HepG2 (cell line): ENCODE results near the gene LRP10. TPM values are rescaled to one million over a fixed set of nuclear protein-coding genes. Genes with fewer than 3 reads are reported as not detected.

ENCODE experiments used
- ADNP ChIP-seq: sonication (generic); formaldehyde crosslinking; IDR thresholded peaks from 2 replicates; pipeline ENCODE4 v1.4.0; 2020; ENCODE audit warnings: missing genetic modification reagents
- ASH2L ChIP-seq: fragments of 300-600, 200-600 bp; sonication (generic); IDR thresholded peaks from 2 replicates; pipeline ENCODE4 v1.7.0; 2017; ENCODE audit warnings: low read depth, mild to moderate bottlenecking, moderate library complexity, mixed read lengths, low read length; ENCODE audit not compliant: insufficient read length
- E2F5 ChIP-seq: sonication (generic); formaldehyde crosslinking; conservative IDR thresholded peaks from 2 replicates; pipeline ENCODE4 v1.4.0; 2020; ENCODE audit warnings: missing genetic modification reagents
- FOXP4 ChIP-seq: sonication (generic); formaldehyde crosslinking; IDR thresholded peaks from 2 replicates; pipeline ENCODE4 v1.4.0; 2020; ENCODE audit warnings: missing genetic modification reagents
- HOXA5 ChIP-seq: sonication (generic); formaldehyde crosslinking; IDR thresholded peaks from 2 replicates; pipeline ENCODE4 v1.4.0; 2020; ENCODE audit warnings: missing genetic modification reagents
- KAT2B ChIP-seq: fragments of 150-350 bp; IDR thresholded peaks from 2 replicates; pipeline ENCODE4 v1.6.1; 2014; ENCODE audit warnings: low read depth, low read length, borderline replicate concordance
- KDM4B ChIP-seq: sonication (generic); formaldehyde crosslinking; IDR thresholded peaks from 2 replicates; pipeline ENCODE4 v1.4.0; 2020; ENCODE audit warnings: missing genetic modification reagents
- KLF6 ChIP-seq: IDR thresholded peaks from 2 replicates; pipeline ENCODE4 v1.8.0; 2016; ENCODE audit warnings: missing biosample characterization, missing genetic modification reagents
- NFE2L1 ChIP-seq: sonication (generic); formaldehyde crosslinking; IDR thresholded peaks from 2 replicates; pipeline ENCODE4 v1.4.0; 2020; ENCODE audit warnings: missing genetic modification reagents, mild to moderate bottlenecking, borderline replicate concordance
- NFYC ChIP-seq: IDR thresholded peaks from 2 replicates; pipeline ENCODE4 v1.6.1; 2016; ENCODE audit warnings: missing genetic modification reagents, missing compliant biosample characterization
- PAF1 ChIP-seq: IDR thresholded peaks from 2 replicates; pipeline ENCODE4 v1.6.1; 2016; ENCODE audit warnings: missing genetic modification reagents, missing compliant biosample characterization
- SAP130 ChIP-seq: IDR thresholded peaks from 2 replicates; pipeline ENCODE4 v1.6.1; 2016; ENCODE audit warnings: low read depth
- SNAI1 ChIP-seq: sonication (generic); formaldehyde crosslinking; IDR thresholded peaks from 2 replicates; pipeline ENCODE4 v1.5.0; 2020; ENCODE audit warnings: mild to moderate bottlenecking, missing genetic modification reagents, borderline replicate concordance
- ZBED4 ChIP-seq: sonication (generic); formaldehyde crosslinking; IDR thresholded peaks from 2 replicates; pipeline ENCODE4 v1.4.0; 2020; ENCODE audit warnings: missing genetic modification reagents, borderline replicate concordance
- ZGPAT ChIP-seq: IDR thresholded peaks from 2 replicates; pipeline ENCODE4 v1.6.1; 2016; ENCODE audit warnings: mild to moderate bottlenecking
- ZNF264 ChIP-seq: sonication (generic); formaldehyde crosslinking; IDR thresholded peaks from 2 replicates; pipeline ENCODE4 v1.4.0; 2020; ENCODE audit warnings: missing genetic modification reagents
- ZNF644 ChIP-seq: IDR thresholded peaks from 2 replicates; pipeline ENCODE4 v1.6.1; 2016; ENCODE audit warnings: low read depth
- ZNF660 ChIP-seq: sonication (generic); formaldehyde crosslinking; IDR thresholded peaks from 2 replicates; pipeline ENCODE4 v1.5.1; 2020; ENCODE audit warnings: mild to moderate bottlenecking, low read depth, missing genetic modification reagents, borderline replicate concordance
- ZNF792 ChIP-seq: IDR thresholded peaks from 2 replicates; pipeline ENCODE4 v1.6.1; 2016
- ZUFSP ChIP-seq: sonication (generic); formaldehyde crosslinking; IDR thresholded peaks from 2 replicates; pipeline ENCODE4 v1.9.0; 2021; ENCODE audit warnings: missing genetic modification reagents, mild to moderate bottlenecking, borderline replicate concordance
- polyA plus RNA-seq, 8 experiments: library from polyadenylated mRNA; depleted of rRNA in 3 of 8; stranded (reverse) in 7 of 8; unstranded in 1 of 8; fragments of >200 nt; fragmentation: Illumina TruSeq in 4 of 8; extraction: Trizol in 4 of 8; gene quantifications; 2 replicates each; pipeline versions ENCODE4 v1.2.1 to v1.2.3, GENCODE V29; 2011 to 2016; ENCODE audit warnings: low read depth in 4 of 8, missing spikeins in 1 of 8, mixed read lengths in 1 of 8; ENCODE audit not compliant: insufficient read depth in 1 of 8
- total RNA-seq, 5 experiments: library from RNA; depleted of rRNA; stranded (reverse); fragments of >200 nt; fragmentation: Illumina TruSeq; extraction: Trizol; gene quantifications; 2 replicates each; pipeline ENCODE4 v1.2.3, GENCODE V29; 2016; ENCODE audit warnings: low read depth in 1 of 5

LRP10 gene
- total and polyA plus RNA-seq, 2 of the 13 experiments (the other 11 are each of a cell fraction or from before 2014, with no cell fraction given) = 16.9 to 45.2 TPM

GRCh38 chr14:22929104-22929960 lies 57.8 kb downstream of the LRP10 start, which contains the start of gene PRMT5 (continued):
- TF ChIP-seq KLF6 (CRISPR knock-in tag) (peak; percentile 99), ZBED4 (peak; percentile 98), FOXP4 (CRISPR knock-in tag) (peak; percentile 88), NFE2L1 (CRISPR knock-in tag) (no peak; the same call in 1 of the 2 replicates), ZUFSP (no peak), ADNP (peak; percentile 73; the same call in 1 of the 2 replicates), ZNF264 (peak; percentile 96), KAT2B (no peak), ZNF792 (CRISPR knock-in tag) (peak; percentile 99), SAP130 (CRISPR knock-in tag) (peak; percentile 99), SNAI1 (no peak; the same call in 1 of the 2 replicates), ZNF644 (peak; percentile 85; the same call in 1 of the 2 replicates), E2F5 (CRISPR knock-in tag) (peak; percentile 67), ZNF660 (CRISPR knock-in tag) (no peak; the same call in 1 of the 2 replicates), PAF1 (CRISPR knock-in tag) (peak; percentile 91; the same call in 1 of the 2 replicates), KDM4B (CRISPR knock-in tag) (peak; percentile 98), NFYC (CRISPR knock-in tag) (peak; percentile 95), HOXA5 (CRISPR knock-in tag) (peak; percentile 99), ZGPAT (CRISPR knock-in tag) (peak; percentile 100), ASH2L (peak; percentile 98)
